ENCODE data around the gene MGLL.

MGLL gene

DNA sequence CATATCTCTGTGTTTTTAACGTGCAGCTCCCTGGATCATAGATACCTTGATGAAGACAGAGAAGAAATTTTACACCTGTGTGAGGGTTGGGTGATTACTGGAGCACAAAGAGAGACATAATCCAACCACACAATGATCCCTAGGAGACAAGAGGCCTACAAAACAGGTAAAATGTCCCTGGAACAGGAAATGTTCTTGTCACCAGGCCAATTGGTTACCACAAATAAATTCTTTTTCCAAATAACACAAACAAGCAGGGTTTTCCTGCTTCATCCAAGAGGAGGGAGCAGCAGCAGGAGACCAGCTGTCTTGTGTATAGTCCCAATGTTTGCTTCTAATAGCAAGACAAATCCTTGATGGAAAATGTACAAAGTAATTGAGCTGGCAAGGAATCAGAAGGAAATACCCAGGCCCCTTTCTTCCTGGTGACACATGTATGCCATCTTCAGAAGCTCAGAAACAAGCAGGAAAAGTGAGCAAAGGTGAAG is 1.4 kb downstream of the MGLL start:
- Histone ChIP-seq H3K4me2 (no peak overlapping the region), H3K36me3 (ENCODE audit: insufficient read depth) (no peaks in the 10 kb centered on the region), H3K27ac (no peak overlapping the region), H3K9ac (no peak overlapping the region), H3K79me2 (ENCODE audit: insufficient read depth, low read depth) (no peaks in the 10 kb centered on the region), H3K4me3 (IDR thresholded peaks at IDR 0.05; ENCODE audit: insufficient read depth, low read depth, low read length) (no peak overlapping the region), H4K20me1 (ENCODE audit: insufficient read depth) (no peaks in the 10 kb centered on the region), H2AFZ (ENCODE audit: low read depth) (no peak overlapping the region), H3K4me1 (ENCODE audit: low read depth, poor library complexity, severe bottlenecking) (no peaks in the 10 kb centered on the region), H3K27me3 (ENCODE audit: insufficient read depth, low read depth) (no peaks in the 10 kb centered on the region)
- no peak for TF ChIP-seq CTCF (conservative IDR thresholded peaks at IDR 0.05; ENCODE audit: low read depth, low read length)

DNA sequence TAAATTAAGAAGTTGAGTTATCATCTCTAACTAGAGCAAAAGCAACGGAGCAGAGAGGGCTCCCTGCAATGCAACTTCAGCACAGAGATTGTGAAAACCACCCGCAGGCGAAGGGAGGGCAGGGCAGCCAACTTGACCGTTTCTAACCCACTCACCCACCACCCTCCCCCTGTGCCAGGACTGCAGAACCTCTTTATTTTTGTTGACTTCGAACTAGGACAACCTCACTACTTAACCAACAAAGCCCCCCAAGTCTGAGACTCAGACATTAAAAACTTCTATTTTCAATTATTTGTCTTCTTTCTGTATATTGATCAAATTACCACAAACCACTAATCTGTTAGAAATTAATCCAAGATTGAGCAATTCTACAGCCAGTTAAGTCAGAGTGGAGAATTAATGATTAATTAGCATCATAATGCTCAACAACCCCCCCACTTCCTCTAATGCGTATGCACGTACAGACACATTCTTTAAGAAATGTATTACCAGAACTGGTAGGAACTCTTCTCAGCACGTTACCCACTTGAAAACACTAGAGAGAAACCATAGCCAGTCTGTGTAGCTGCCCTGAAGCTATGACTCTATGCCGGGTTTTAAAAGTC is 2.0 kb downstream of the MGLL start:
- no peak overlapping the region for H2AFZ ChIP-seq (ENCODE audit: low read depth)
- H3K9ac ChIP-seq = no peak overlapping the region
- no peaks in the 10 kb centered on the region for H3K27me3 ChIP-seq (ENCODE audit: insufficient read depth, low read depth)
- no peak overlapping the region for H3K4me2 ChIP-seq
- no peaks in the 10 kb centered on the region for H3K4me1 ChIP-seq (ENCODE audit: low read depth, poor library complexity, severe bottlenecking)
- H3K79me2 ChIP-seq (ENCODE audit: insufficient read depth, low read depth) = no peaks in the 10 kb centered on the region
- no peak for TF ChIP-seq CTCF (conservative IDR thresholded peaks at IDR 0.05; ENCODE audit: low read depth, low read length)
- H3K27ac ChIP-seq = no peak overlapping the region
- no peak overlapping the region for H3K4me3 ChIP-seq (IDR thresholded peaks at IDR 0.05; ENCODE audit: insufficient read depth, low read depth, low read length)
- no peaks in the 10 kb centered on the region for H3K36me3 ChIP-seq (ENCODE audit: insufficient read depth)
- H4K20me1 ChIP-seq (ENCODE audit: insufficient read depth) = no peaks in the 10 kb centered on the region

DNA sequence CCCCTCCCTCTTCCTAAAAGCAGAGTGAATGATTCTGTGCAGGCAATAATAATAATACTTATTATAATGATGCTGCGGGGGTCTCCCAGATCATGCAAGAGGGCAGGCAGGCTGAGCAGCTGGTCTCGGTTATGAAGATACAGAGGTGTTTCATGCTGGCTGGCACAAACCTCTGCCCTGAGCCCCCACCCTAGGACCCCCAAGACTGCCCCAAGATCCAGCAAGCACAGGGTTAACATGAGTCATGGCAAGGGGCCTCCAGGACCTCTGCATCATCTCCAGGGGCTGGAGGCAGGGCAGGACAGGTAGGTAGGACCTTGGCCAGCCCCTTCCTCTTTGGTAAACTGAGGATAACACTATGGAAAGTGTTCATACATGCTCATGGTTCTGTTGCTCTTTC is 2.7 kb downstream of the MGLL start:
- Histone ChIP-seq H3K4me2 (no peak overlapping the region), H4K20me1 (ENCODE audit: insufficient read depth) (no peaks in the 10 kb centered on the region), H2AFZ (ENCODE audit: low read depth) (no peak overlapping the region), H3K79me2 (ENCODE audit: insufficient read depth, low read depth) (no peaks in the 10 kb centered on the region), H3K27ac (no peak overlapping the region), H3K4me1 (ENCODE audit: low read depth, poor library complexity, severe bottlenecking) (no peaks in the 10 kb centered on the region), H3K4me3 (IDR thresholded peaks at IDR 0.05; ENCODE audit: insufficient read depth, low read depth, low read length) (no peak overlapping the region), H3K36me3 (ENCODE audit: insufficient read depth) (no peaks in the 10 kb centered on the region), H3K9ac (no peak overlapping the region), H3K27me3 (ENCODE audit: insufficient read depth, low read depth) (no peaks in the 10 kb centered on the region)
- TF ChIP-seq CTCF (conservative IDR thresholded peaks at IDR 0.05; ENCODE audit: low read depth, low read length) = no peak

- Histone ChIP-seq H2AFZ (ENCODE audit: low read depth) (no peak overlapping the region), H3K4me1 (ENCODE audit: low read depth, poor library complexity, severe bottlenecking) (no peaks in the 10 kb centered on the region)
These were observed 3.2 kb downstream of the MGLL start for GRCh38 chr3:127819086-127819485.

More at GRCh38 chr3:127819086-127819485, 3.2 kb downstream of the MGLL start:
- Histone ChIP-seq H3K79me2 (ENCODE audit: insufficient read depth, low read depth) (no peaks in the 10 kb centered on the region), H3K36me3 (ENCODE audit: insufficient read depth) (no peaks in the 10 kb centered on the region), H3K4me3 (IDR thresholded peaks at IDR 0.05; ENCODE audit: insufficient read depth, low read depth, low read length) (no peak overlapping the region), H3K27ac (no peak overlapping the region), H3K9ac (no peak overlapping the region), H4K20me1 (ENCODE audit: insufficient read depth) (no peaks in the 10 kb centered on the region), H3K27me3 (ENCODE audit: insufficient read depth, low read depth) (no peaks in the 10 kb centered on the region), H3K4me2 (no peak overlapping the region)
- no peak for TF ChIP-seq CTCF (conservative IDR thresholded peaks at IDR 0.05; ENCODE audit: low read depth, low read length)

All from KMS-11 (cell line).